Measurements from ENCODE around the gene GRIK1.

DNA sequence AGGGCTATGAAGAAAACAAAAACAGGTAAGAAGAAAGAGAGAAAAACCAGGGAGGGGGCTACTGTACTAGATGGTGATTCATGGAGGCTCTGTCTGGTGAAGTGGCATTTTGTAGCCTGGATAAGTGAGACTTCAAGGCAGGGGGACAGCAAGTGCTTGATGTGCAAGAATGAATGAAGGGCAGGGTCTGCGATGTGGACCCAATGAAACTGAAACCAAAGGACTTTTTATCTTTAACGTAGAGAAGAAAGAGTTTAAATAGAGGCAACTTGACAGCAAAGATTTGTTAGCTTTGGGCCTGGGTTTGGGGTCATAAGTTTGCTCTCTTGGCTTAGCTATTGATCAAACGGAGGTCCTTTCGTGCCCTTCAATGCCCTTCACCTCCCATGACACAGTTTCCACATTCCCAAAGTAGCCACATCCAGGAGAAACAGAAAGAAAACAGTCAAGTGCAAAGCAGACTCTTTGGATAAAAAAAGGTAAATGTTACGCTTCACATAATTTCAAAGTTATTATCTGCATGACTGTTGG is 291.0 kb downstream of the GRIK1 start:
- TF ChIP-seq EZH2 (IDR thresholded peaks at IDR 0.05; ENCODE audit: low read length): no peak
- TF ChIP-seq, protein P1, sequence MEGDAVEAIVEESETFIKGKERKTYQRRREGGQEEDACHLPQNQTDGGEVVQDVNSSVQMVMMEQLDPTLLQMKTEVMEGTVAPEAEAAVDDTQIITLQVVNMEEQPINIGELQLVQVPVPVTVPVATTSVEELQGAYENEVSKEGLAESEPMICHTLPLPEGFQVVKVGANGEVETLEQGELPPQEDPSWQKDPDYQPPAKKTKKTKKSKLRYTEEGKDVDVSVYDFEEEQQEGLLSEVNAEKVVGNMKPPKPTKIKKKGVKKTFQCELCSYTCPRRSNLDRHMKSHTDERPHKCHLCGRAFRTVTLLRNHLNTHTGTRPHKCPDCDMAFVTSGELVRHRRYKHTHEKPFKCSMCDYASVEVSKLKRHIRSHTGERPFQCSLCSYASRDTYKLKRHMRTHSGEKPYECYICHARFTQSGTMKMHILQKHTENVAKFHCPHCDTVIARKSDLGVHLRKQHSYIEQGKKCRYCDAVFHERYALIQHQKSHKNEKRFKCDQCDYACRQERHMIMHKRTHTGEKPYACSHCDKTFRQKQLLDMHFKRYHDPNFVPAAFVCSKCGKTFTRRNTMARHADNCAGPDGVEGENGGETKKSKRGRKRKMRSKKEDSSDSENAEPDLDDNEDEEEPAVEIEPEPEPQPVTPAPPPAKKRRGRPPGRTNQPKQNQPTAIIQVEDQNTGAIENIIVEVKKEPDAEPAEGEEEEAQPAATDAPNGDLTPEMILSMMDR (optimal IDR thresholded peaks at IDR 0.05 in 1 of 3, IDR thresholded peaks at IDR 0.05 in 1 of 3, conservative IDR thresholded peaks at IDR 0.05 in 1 of 3; ENCODE audit: extremely low read depth in 1 of 3, insufficient read depth in 2 of 3, low read length in 3 of 3): no peak

Data from keratinocyte (primary cell).